CD4-positive, alpha-beta T cell treated with Interleukin-1 beta for 1 hour (primary cell): ENCODE measurements around the gene PRKAG2.

ENCODE experiments used
- DNase-seq, 2 donors: peaks; one replicate each; pipeline ENCODE4 v3.0.0-alpha.2; 2020 to 2022

PRKAG2 gene

GRCh38 chr7:151900591-151900985, 23.7 kb upstream of the PRKAG2 start:
- no peak for DNase-seq

DNA sequence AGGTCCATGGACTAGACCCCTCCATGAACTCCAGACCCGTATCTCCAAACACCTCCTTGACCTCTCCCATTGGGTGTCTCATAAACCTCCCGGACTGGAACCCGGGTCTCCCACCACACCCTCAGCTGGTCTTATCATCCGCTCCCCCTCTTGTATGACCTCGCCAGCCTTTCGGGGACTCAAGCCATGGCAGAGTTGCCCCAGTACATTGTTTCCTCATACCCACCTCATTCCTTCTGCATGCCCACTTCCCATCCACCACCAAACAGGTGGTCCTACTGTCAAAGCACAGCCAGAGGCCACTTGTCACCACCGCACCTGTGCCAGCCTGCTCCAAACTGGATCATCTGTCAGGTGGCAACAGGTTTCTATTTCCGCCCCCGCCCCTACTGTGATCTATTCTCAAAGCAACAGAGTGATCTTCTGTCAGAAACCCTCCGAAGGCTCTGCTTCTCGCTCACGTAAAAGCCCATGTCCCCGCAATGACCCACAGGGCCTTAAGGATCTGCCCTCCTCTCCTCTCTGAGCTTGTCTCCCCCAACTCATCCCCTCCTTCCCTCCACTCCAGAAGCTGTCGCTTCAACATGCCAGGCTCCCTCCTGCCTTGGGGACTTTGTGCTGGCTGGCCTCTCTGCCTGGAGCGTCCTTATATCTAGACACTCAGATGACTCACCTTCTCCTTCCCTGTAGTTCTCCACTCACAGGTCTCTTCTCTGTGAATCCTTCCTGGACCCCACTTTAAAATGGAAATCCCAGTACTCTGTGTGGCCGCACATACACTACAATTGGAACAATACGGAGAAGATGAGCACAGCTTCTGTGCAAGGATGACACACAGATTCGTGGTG, 22.8 kb upstream of the PRKAG2 start:
- DNase-seq = no peak

- no peak for DNase-seq
These were observed 21.2 kb upstream of the PRKAG2 start for GRCh38 chr7:151897951-151898686.

DNA sequence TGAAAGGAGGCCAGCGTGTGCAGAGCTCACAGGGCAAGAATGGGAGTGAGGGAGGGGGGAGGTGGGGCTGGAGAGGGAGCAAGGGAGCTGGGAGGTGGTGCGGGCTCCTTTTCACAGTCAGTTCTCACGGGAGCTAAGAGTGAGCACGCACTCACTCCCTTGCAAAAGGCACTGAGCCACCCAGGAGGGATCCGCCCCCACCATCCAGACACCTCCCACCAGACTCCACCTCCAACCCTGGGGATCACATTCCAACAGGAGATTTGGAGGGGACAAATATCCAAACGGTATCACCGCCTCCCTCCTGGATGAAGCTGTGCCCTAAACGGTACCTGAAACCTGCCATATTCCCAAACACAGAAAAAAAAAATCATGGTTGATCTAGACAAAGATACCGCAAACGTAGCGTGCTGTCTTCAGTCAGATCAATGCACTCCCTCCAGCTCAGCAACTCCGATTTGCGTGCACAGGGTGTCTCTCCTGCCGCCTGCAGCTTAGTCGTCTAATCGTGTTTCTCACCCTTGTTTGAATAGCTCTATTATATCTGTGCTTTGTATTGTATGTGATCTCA, 20.3 kb upstream of the PRKAG2 start:
- no peak for DNase-seq

GRCh38 chr7:151896486-151896885, 19.6 kb upstream of the PRKAG2 start:
- DNase-seq = no peak

DNA sequence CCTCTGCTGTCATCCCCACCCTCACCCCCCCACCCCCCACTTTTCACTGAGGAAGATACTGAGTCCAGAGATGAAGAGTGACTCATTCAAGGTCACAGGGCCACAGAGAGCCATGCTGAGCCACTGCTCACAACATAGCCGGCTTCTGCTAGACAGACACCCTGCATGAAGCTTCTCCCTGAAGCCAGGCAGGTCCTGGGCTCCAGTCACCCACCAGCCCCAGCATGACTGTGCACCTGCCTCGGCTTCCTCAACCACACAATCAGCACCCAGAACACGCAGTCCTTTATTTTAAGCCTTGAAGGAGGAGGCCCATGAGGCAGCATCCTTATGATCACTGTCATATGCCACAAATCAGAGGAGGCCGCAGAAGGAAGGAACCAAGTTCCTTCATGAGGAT, 19.2 kb upstream of the PRKAG2 start:
- no peak for DNase-seq

DNA sequence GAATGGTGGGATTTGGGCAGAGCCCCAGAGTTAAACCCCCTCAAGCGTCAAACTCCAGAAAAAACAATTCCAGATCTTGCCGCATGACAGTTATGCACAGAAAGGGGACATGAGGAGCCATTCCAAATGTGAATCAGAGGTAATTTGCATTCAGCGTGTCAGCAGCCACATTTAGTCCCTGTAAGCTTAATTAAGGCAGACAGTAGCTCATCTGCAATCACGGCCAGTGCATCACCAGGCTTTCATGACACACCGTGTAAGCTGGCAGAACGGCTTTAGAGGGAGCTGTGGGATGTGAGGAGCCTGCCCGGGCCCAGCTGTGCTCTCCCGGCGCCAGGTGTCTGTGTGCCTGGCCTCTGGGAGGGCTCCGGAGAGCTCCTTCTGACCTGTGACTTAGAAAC, 18.7 kb upstream of the PRKAG2 start:
- no peak for DNase-seq

DNA sequence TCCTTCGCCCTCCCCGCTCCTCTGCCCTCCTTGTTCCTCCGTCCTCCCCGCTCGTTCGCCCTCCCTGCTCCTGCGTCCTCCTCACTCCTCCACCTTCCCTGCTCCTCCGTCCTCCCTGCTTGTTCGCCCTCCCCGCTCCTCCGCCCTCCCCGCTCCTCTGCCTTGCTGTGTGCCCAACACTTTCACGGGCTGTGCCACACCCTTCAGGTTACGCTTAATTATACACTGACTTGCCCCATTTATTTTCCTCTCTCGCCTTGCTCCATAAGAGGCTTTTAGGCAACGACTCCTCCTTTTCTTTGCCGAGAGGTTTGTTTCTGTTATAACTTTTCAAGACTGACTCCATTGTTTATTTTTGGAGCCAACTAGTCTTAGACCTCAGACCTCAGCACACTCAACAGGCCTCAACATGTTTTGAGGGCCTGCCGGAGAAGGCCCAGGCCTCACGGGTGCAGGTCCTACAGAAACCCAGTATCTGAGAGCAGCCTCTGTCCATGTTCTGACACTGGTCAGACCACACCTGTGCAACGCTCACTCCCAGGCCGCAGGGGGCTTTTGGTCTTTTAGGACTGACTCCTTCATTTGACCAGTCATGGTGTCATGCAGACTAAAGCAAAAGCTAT, 18.2 kb upstream of the PRKAG2 start:
- no peak for DNase-seq

DNA sequence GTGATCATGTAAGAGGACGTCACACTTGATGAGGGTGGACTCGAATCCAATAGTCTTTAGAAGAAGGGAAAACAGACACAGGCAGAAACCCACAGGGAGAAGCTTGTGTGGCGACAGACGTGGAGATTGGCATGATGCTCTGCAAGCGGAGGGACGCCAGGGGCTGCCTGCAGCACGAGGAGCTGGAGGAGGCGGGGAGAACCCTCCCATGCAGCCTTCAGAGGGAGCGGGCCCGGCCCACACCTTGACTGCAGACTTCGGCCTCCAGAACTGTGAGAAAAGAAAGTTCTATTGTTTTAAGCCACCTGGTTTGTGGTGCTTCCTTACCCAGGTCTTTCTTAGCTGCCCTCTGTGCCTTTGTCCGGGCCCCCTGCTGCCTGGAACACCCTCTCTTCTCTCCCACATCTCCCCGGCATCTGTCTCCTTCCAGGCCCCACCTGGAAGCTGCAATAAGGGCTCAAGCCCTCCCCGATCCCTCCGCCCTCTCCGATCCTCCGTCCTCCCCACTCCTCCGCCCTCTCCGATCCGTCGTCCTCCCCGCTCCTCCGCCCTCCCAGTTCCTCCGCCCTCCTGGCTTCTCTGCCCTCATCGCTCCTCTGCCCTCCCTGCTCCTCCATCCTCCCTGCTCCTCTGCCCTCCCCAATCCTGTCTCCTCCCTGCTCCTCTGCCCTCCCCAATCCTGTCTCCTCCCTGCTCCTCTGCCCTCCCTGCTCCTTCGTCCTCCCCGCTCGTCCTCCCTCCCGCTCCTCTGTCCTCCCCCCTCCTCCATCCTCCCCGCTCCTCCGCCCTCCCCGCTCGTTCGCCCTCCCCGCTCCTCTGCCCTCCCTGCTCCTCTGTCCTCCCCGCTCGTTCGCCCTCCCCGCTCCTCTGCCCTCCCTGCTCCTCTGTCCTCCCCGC, 17.4 kb upstream of the PRKAG2 start:
- DNase-seq = no peak

GRCh38 chr7:151893405-151893923, 16.5 kb upstream of the PRKAG2 start:
- no peak for DNase-seq

DNA sequence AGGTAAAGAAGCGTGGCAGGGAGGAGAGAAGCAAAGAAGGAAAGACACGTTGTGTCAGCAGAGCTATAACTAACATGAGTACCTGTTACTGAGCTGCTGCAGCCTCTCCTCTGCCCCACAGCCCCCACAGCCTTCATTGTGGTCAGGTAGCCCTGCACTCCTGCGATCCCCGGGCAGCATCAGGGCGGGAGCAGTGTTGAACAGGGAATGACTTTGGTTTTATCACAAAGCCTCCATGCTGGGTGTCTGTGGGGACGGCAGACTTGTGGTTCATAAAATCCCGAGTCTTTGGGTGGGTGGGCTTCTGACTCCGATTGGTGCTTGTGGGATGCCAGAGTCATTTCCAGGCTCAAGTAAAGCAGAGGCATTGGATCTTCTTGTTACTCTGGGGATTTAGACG, 14.8 kb upstream of the PRKAG2 start:
- no peak for DNase-seq

GRCh38 chr7:151891182-151891581, 14.3 kb upstream of the PRKAG2 start:
- DNase-seq = no peak

DNA sequence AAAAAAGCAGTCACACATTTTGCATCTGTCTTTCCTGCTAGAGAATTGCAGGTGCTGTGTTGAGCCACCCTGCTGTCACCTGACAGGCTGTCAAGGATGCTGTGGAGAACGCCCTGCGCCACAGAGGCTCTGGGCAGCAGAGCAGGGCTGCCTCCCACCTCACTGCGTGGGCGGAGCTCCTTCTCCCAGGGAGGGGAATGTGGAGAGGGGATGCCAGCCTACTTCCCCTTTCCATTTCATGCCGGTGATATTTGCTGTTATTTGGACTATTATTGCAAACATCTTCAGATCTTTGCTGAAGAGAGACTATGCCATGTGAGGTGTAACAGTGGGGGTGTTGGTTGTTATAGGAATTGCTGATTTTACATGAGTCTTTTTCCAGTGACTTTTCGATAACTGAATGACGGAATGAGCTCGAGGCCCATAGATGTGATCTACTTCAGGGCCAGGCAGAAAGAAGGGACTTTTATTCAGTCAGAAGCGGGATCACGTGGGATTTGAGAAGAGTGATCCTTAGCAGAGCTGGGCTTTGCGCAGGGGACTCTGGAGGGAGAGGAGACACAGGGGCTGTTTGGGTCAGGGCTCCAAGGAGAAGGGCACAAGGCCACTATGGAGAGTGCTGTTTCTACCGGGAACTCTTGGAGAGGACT, 13.6 kb upstream of the PRKAG2 start:
- peak in 1 of 2 donors; percentile 12 for DNase-seq

DNA sequence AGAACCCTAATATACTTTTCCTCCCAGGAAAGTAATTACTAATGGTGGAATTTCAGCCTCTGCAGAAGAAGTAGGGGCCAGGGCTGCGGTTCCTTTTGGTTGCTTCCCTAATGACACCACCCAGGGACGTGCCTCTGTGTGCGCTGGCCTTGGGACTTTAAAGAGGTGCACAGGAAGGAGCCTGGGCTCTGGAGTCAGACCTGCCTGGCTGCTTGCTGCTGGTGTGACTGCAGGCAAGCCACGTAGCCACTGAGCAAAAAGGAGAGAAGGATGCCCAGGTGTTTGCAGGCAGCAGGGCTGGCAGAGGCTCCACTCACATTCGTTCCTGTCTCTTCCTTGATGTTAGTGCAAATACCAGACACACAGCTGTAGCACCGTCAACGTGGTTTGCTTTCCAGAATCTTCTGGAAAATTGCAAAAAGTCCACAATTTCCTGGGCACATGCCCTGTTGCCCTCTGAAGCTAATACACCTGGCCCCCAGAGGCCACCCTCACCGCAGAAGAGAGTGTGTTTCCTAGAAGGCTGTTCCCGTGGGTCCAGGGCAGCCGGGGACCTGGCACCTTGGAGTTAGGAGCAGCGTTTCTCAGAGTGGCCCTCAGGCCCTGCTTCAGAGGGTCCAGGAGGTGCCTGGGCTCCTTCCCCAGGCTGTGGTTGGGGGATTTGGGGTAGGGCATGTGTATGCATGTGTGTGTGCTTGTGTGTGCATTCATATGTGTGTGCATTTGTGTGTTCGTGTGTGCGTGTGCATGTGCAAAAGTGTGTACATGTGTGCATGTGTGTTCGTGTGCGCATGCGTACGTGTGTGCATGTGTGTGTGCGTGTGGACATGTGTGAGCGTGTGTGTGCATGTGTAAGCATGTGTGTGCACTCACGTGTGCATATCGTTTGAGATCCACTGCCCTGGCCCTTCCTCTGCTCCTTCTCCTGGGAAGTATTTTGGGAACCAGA, 12.8 kb upstream of the PRKAG2 start:
- no peak for DNase-seq

GRCh38 chr7:151888079-151889067, 11.5 kb upstream of the PRKAG2 start:
- DNase-seq = no peak

- DNase-seq = no peak
These were observed 9.9 kb upstream of the PRKAG2 start for GRCh38 chr7:151886783-151887182.

DNA sequence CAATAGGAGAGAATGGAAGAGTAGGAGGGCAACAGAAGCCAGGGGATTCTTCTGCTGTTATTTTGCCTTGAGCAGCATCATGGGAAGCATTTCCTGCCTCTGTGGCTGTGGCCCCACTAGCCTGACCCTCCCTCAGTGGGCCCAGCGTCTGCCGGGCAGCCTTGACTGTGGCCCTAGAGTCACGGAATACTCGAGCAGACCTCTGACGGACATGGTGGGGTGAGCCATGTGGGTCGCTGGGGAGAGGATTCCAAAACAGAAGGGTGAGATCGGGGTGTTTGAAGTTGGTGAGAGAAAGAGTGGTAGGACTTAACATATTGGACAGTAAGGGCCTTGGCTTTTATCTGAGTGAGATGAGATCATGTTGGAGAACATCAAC, 8.3 kb upstream of the PRKAG2 start:
- no peak for DNase-seq

GRCh38 chr7:151884312-151885201, 7.6 kb upstream of the PRKAG2 start:
- no peak for DNase-seq
